ENCODE data around the gene SLC1A2. TPM values are rescaled to one million over a fixed set of nuclear protein-coding genes. Genes with fewer than 3 reads are reported as not detected.

The SLC1A2 gene
- total RNA-seq, 1 donor from 2014 or later = 0.25 TPM

- no peak overlapping the region for H2AFZ ChIP-seq (ENCODE audit: low read depth, low read length)
- no peak overlapping the region for H3K27ac ChIP-seq (ENCODE audit: low read depth, low read length)
- H3K9me3 ChIP-seq (ENCODE audit: insufficient read depth, low read depth, low read length) = no peaks in the 10 kb centered on the region
- no peak for DNase-seq (ENCODE audit: low read depth)
- H3K4me1 ChIP-seq (ENCODE audit: insufficient read depth, low read length) = peaks cover 22% of the 10 kb centered on the region
- no peaks in the 10 kb centered on the region for H3K36me3 ChIP-seq (ENCODE audit: insufficient read depth, low read length)
- H3K27me3 ChIP-seq (ENCODE audit: insufficient read depth, low read length) = no peaks in the 10 kb centered on the region
- H3K4me3 Mint-ChIP-seq (ENCODE audit: unreplicated experiment) = no peak overlapping the region
- no peak for TF ChIP-seq EZH2 (IDR thresholded peaks at IDR 0.05; ENCODE audit: insufficient read depth, low read length)
- TF ChIP-seq CTCF (IDR thresholded peaks at IDR 0.05; ENCODE audit: insufficient read depth, low read depth, low read length) = no peak
- no peak overlapping the region for H3K4me3 ChIP-seq (ENCODE audit: insufficient read depth, low read depth, low read length)
- peaks cover 4% of the 10 kb centered on the region for H3K36me3 Mint-ChIP-seq (ENCODE audit: low read depth, unreplicated experiment)
- H4K20me1 ChIP-seq (ENCODE audit: insufficient read depth, low read length) = no peaks in the 10 kb centered on the region
- H3K79me2 ChIP-seq (ENCODE audit: insufficient read depth, low read length) = no peaks in the 10 kb centered on the region
- no peak overlapping the region for H3K9ac ChIP-seq (ENCODE audit: low read length)
- no peaks in the 10 kb centered on the region for H3K9me3 Mint-ChIP-seq (ENCODE audit: unreplicated experiment)
- peaks cover 5% of the 10 kb centered on the region for H3K4me1 Mint-ChIP-seq (ENCODE audit: low read depth, unreplicated experiment)
- no peak overlapping the region for H3K27ac Mint-ChIP-seq (ENCODE audit: unreplicated experiment)
- FAIRE-seq = peak; percentile 32
- H3K27me3 Mint-ChIP-seq (ENCODE audit: low read depth, unreplicated experiment) = peaks cover 1% of the 10 kb centered on the region
- peak overlapping the region; percentile 15 for H3K4me2 ChIP-seq (ENCODE audit: low read length)
These were observed 96.9 kb downstream of the SLC1A2 start for GRCh38 chr11:35322318-35322979.

- H3K4me1 Mint-ChIP-seq (ENCODE audit: low read depth, unreplicated experiment) = peaks cover 5% of the 10 kb centered on the region
- H3K27ac ChIP-seq (ENCODE audit: low read depth, low read length) = no peak overlapping the region
- no peaks in the 10 kb centered on the region for H3K27me3 ChIP-seq (ENCODE audit: insufficient read depth, low read length)
- TF ChIP-seq CTCF (IDR thresholded peaks at IDR 0.05; ENCODE audit: insufficient read depth, low read depth, low read length) = no peak
- TF ChIP-seq EZH2 (IDR thresholded peaks at IDR 0.05; ENCODE audit: insufficient read depth, low read length) = no peak
- H3K27ac Mint-ChIP-seq (ENCODE audit: unreplicated experiment) = no peak overlapping the region
- no peak overlapping the region for H3K4me3 ChIP-seq (ENCODE audit: insufficient read depth, low read depth, low read length)
- peaks cover 1% of the 10 kb centered on the region for H3K27me3 Mint-ChIP-seq (ENCODE audit: low read depth, unreplicated experiment)
- H4K20me1 ChIP-seq (ENCODE audit: insufficient read depth, low read length) = no peaks in the 10 kb centered on the region
- no peak for FAIRE-seq
- peaks cover 22% of the 10 kb centered on the region for H3K4me1 ChIP-seq (ENCODE audit: insufficient read depth, low read length)
- peak overlapping the region; percentile 15 for H3K4me2 ChIP-seq (ENCODE audit: low read length)
- no peaks in the 10 kb centered on the region for H3K9me3 ChIP-seq (ENCODE audit: insufficient read depth, low read depth, low read length)
- peaks cover 4% of the 10 kb centered on the region for H3K36me3 Mint-ChIP-seq (ENCODE audit: low read depth, unreplicated experiment)
- peak; percentile 82 for DNase-seq (ENCODE audit: low read depth)
- H3K4me3 Mint-ChIP-seq (ENCODE audit: unreplicated experiment) = no peak overlapping the region
- H3K79me2 ChIP-seq (ENCODE audit: insufficient read depth, low read length) = no peaks in the 10 kb centered on the region
- H3K36me3 ChIP-seq (ENCODE audit: insufficient read depth, low read length) = no peaks in the 10 kb centered on the region
- H3K9ac ChIP-seq (ENCODE audit: low read length) = no peak overlapping the region
- no peak overlapping the region for H2AFZ ChIP-seq (ENCODE audit: low read depth, low read length)
- H3K9me3 Mint-ChIP-seq (ENCODE audit: unreplicated experiment) = no peaks in the 10 kb centered on the region
These were observed 97.6 kb downstream of the SLC1A2 start for GRCh38 chr11:35321532-35322317.
